ENCODE results near the gene CCDC85C. TPM values are rescaled to one million over a fixed set of nuclear protein-coding genes. Genes with fewer than 3 reads are reported as not detected.

The CCDC85C gene
- total and polyA plus RNA-seq, 2 of the 8 experiments (the other 6 are each of a cell fraction or from before 2014, with no cell fraction given): 16.8 to 35.8 TPM

DNA sequence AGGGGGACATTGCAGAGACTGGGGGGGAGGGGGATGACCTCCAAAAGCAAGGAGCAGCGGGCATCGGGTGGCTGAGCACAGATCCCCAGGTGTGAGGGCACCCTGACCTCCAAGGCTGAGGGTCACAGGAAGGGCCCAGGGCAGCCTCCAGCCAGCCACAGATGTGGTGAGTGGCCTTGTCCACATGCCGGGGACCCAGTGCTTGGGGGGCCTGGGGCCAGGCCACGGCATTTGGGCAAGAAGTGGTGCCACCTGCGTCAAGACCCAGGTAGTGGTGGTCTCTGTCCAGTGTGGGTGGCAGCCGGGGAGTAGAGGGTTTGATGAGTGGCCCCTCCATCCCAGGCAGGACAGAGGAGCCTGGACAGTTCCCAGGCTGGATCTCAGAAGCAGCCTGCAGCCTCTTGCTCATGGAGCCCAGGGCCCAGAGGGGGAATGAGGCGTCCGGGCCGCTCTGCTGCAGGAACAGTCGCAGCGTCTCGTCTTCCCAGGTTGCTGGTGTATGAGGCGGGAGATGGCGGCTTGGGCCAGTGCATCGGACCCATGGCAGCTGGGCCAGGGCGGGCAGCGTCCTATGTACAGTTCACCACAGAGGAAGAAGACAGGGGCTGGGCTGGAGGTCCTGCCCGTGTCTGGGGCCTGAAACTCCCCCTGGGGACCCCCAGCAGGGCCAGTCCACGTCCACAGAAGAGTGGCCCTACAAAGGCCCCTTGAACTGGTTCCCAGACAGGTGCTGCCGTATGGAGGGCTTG, 89.3 kb downstream of the CCDC85C start (continued):
- TF ChIP-seq JUN (IDR thresholded peaks at IDR 0.05; ENCODE audit: low read depth, low read length) (no peak), SP2 (IDR thresholded peaks at IDR 0.05; ENCODE audit: low read length) (no peak), GABPA (IDR thresholded peaks at IDR 0.05; ENCODE audit: borderline replicate concordance, insufficient read depth, low read length) (no peak), RXRA (IDR thresholded peaks at IDR 0.05; ENCODE audit: insufficient read depth, low read depth, low read length) (no peak), SIX5 (IDR thresholded peaks at IDR 0.05; ENCODE audit: low read depth, low read length) (no peak), SUZ12 (IDR thresholded peaks at IDR 0.05; ENCODE audit: low read length) (no peak), HDAC2 (IDR thresholded peaks at IDR 0.05; ENCODE audit: borderline replicate concordance in 1 of 2, low read depth in 2 of 2, low read length in 2 of 2) (no peak), TBP (IDR thresholded peaks at IDR 0.05; ENCODE audit: low read depth, low read length) (no peak), SP1 (IDR thresholded peaks at IDR 0.05; ENCODE audit: low read depth, low read length) (no peak)
- TF ChIP-seq, protein P1, sequence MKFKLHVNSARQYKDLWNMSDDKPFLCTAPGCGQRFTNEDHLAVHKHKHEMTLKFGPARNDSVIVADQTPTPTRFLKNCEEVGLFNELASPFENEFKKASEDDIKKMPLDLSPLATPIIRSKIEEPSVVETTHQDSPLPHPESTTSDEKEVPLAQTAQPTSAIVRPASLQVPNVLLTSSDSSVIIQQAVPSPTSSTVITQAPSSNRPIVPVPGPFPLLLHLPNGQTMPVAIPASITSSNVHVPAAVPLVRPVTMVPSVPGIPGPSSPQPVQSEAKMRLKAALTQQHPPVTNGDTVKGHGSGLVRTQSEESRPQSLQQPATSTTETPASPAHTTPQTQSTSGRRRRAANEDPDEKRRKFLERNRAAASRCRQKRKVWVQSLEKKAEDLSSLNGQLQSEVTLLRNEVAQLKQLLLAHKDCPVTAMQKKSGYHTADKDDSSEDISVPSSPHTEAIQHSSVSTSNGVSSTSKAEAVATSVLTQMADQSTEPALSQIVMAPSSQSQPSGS (IDR thresholded peaks at IDR 0.05; ENCODE audit: low read length): no peak

All from H1 (cell line).